GM21717 (cell line): Measurements from ENCODE around the gene AJAP1.

ENCODE experiments used
- ATAC-seq: cut with Tn5 transposase; IDR thresholded peaks from one replicate; pipeline ENCODE4 v1.9.1; 2021; ENCODE audit warnings: mild to moderate bottlenecking, moderate library complexity; ENCODE audit not compliant: unreplicated experiment

The AJAP1 gene

DNA sequence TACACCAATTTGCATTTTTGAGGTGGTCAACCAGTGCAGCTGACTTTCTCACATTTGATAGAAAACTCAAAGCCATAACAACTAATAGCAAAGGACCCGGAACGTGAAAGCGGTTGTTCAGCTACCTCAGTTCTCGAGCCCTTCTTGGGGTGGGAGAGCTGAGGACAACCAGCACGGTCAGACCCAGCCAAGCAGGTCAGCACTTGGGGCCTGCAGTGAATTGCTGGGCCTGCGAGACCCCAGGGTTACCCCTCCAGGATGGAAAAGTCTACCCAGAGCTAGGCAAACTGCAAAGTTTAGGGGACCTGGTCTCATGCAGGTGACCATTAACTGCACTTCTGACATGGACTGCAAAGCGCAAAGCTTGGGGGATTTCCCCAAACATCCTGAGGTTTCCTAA, 23.8 kb upstream of the AJAP1 start:
- ATAC-seq, result no peak

DNA sequence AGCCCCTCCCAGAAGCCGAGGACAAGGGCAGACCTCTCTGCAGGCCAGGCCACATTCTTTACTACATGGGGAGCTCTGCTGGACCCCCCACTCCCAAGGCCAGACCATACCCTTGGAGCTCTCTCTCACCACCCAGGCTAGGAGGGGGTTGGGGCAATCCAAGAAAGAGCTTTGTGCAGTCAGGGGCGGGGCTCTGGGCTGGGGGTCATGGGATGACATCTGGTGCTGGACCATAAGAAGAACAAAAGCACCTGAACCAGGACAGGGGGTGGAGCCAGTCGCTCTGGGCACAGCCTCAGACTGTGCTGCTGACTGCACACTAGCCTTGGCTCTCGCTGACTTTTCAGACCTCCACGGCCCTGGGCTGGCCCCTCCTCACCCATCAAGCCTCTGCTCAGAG, 23.1 kb upstream of the AJAP1 start:
- ATAC-seq, result no peak

DNA sequence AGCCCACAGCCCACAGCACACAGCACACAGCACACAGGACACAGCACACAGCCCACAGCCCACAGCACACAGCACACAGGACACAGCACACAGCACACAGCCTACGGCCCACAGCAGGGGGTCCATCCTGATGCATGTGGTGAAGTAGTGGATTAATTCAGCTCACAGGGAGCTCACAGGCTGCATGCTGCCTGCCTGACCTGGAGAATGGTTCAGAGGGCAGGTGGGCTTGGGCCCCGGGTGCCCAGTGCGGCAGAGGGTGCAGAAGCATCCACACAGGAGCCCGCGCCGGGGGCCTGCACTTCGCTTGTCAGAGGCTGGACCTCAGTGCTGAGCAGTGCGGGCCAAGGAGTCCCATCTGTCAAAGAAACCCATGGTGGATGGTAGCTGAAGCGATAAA, 21.1 kb upstream of the AJAP1 start:
- no peak for ATAC-seq

DNA sequence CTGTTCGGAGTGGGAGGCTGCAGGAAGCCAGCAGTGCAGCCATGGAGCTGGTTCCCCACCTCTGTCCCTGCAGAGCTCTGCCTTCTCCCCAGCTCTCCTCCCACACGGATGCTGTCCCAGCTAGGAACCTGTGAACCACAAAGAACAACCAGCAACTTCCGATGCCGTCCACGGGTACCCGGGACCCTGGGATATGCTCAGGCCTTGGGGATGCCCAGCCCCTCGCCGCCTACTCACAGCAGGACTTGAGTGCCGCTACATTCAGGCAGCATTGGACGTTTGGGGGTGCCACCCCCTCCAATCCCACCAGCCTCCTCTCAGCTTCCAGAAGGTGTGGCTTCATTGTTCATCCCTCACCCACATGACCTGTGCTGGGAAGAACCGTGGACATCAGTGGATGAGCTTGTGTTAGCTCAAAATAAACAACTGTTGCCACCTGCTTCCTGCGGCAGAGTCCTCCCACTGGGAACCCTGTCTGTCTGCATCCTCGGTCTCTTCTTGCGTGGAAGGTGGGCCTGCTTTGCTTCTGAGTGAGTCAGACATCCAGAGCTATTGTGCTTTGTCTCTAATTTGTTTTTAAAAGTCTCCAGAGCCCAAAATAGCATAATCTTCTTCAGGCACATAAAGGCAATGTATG, 20.1 kb upstream of the AJAP1 start:
- ATAC-seq, result no peak

DNA sequence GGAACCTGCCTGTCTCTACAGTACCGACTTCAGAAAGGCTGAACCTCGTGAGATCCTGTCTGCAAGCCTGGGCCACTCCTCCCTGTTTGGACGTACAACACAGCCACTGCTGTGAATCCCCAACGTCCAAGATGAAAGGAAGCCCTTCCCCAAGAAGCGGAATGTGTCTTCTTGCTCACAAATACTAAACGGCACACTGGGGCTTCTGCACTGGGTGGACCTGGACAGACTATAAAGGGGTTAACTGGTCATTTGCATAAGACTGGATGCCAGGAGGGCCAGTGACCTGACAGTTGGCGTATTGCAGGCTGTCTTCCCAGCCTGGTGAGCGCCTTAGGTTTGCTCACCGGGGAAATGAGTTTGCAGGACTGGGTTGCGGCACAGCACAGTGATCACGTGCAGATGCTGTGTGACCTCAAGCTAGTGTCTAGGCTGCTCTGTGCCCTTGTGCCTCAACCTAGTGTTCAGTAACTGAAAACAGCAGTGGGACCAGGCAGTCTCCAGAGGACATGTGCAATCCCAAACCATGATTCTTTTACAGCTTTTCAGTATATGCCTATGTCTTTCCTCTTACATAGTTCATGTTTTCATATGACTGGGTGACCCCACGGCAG, 19.5 kb upstream of the AJAP1 start:
- ATAC-seq, result no peak

DNA sequence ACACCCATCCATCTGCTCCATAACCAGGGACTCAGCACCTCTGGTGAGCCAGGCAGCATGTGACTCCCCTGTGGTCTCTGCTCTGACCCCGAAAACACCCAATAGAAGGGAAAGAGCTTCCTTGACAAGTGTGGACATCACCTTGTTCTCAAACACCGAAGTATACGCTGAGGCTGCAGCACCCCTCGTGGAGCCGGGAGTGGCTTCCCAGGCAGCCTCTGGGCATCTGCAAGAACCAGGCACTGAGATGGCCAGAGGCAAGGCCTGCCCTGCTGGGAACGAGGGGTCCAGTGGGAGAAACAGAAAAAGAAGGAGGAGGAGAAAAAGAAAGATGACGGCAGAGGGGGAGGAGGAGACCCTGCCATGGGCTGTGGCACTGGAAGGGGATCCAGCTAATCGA, 18.2 kb upstream of the AJAP1 start:
- no peak for ATAC-seq

DNA sequence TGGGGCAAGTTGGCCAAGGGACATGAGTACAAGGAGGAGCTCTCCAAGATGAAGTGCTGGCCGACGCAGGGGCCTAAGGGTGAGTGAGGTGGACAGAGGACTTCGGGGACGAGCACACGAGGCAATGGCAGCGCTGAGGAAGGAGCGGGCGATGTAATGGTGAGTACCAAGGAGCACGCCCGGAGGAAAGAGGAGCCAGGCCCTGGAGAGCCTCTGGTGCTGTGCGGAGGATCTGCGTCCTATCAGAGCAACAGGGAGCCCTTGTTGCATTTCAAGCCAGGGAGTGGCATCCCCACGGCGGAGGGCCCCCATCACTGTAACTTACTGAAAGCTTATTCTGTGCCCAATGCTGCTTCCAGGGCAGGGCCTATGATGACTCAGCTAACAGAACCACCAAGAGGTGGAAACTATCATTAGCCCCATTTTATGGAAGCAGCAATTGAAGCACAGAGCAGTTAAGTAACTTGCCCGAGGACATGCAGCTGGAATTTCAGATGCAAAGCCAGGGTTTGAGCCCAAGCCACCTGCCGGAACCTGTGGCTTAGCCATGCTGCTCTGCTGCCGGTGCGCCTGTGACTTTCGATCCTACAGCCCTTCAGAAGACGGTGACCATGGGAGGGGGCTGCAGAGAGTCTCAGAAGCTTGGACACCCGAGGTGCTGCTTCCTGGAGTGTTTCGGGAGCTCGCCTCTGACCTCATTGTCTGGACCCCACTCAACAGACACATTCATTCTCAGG, 17.6 kb upstream of the AJAP1 start:
- ATAC-seq, result no peak

DNA sequence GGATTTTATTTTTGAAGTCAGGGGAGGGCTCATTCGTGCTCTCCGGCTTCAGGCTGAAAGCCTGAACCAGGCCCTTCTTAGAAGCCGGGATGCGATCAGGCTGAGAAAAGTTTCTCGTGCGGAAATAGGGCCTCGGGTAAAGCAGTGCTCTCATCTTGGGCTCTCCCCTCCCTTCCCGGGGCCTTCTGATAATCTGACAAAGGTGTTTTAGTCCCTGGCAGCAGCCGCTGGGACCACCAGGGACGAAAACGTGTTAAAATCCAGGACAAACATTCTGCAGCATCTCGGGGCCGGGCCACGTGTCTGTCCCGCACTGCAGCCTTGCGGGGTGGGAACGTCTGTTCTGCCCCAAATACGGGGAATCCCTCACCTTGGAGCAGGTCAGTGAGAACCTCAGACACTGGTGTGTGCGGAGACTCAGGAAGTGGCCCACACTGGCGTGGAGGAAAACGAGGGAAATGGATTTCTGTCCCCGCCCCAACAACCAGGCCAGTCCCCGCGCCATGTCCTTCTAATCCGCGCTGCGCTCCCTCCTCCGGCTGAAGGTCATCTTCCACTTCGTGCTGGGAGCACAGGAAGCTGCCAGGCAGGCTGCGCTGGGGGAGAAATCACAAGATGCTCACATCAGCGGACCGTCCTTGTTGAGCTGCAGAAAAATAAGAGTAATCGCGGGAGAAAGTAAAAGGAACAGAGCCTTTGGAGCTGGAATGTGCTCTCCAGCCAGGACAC, 16.6 kb upstream of the AJAP1 start:
- no peak for ATAC-seq

DNA sequence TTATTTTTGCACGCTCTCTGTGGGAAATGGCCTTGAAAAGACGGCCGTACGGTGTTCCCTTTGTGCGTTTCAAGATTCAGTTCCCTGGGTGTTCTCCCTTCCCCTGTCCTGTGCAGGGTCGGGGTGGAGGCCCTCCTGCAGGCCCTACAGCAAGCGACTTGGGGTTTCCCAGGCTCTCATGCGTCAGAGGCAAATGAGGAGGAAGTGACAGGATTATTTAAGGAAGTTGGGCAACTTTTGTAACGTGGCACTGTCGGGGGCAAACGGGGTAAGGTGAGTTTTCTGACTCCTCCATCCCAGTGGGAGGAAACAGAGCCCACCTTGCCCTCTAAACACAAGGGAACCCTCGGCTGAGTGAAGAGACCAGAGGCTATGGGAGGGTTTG, 16.1 kb upstream of the AJAP1 start:
- no peak for ATAC-seq

DNA sequence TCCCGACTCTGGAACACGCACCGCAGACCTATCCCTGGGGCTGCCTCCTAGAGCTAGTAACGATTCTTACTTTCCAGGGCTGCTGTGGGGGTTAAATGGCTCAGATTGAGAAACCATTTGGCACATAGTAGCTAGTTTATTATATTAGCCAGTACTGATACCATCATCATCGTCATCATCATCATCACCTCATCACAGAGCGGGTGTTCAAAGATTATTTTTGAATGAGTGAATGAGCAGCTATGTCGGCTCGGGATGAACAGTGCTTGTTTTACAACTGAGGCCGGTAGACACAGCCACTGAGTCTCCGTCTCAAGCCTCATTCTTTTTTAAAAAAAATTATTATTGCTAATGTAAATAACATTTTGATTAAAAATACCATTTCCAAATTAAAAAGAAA, 13.5 kb upstream of the AJAP1 start:
- ATAC-seq, result no peak

DNA sequence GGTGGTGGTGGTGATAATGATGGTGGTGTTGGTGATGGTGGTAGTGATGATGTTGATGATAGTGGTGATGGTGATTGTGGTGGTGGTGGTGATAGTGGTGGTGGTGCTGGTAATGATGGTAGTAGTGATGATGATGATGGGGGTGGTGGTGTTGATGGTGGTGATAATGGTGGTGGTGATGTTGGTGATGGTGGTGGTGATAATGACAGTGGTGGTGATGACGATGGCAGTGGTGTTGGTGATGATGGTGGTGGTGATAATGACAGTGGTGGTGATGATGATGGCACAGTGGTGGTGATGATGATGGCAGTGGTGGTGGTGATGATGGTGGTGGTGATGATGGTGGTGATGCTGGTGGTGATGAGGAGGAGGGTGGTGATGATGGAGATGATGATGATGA, 7.0 kb upstream of the AJAP1 start:
- ATAC-seq, result no peak

DNA sequence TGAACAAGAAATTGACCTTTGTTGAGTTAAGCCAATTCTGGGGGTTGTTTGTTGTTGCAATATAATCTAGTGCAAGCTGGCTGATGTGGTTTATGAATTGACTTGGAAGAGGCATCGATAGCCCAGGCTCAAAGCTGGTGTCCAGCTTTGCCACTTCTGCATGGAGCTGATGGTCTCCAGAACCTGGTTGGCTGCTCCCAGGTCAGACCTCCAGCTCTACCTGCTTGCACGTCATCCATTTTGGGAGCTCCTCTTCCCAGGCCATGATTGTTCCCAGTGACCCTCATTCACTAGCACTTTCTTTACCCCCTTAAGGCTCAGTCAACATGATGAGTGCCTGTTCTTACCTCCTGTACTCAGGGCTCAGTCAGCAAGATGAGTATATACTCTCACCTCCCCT, 5.8 kb upstream of the AJAP1 start:
- ATAC-seq, result no peak

DNA sequence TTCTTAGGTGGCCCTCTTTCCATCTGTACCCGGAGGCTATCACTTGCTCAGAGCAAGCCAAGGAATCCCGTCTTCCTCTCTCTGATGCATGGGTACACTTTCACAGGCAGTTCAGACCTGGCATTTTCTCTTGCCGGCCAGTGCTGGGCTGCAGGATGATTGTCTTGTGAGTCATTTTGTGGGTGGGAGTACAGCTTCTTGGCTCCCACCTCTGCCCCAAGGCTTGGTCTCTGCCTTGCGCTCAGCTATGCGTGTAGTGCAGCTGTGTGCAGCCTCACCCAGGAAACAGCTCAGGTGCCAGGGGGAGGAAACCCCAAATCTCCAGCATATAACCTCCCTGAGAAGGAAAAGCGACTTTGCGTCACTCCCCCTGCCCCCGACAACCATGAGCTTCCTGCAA, 3.9 kb upstream of the AJAP1 start:
- ATAC-seq, result no peak

DNA sequence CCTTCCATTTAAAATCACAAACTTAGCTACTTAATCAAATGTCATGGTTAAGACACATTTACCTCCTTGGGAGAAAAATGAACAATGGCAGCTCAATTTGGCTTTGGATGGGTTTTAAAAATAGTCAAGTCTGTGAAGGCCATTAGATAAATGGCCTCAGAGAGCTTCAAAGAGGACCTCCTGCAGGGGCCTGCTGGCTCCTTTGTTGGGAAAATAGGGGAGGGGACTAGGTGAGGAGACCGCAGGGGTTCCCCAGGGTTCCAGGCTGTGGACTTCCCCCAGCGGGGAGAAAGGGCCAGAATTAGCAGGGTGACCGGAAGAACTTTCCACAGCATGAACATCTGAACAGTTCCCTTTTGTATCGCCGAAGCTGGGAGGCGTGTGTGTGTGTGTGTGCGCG, 3.4 kb upstream of the AJAP1 start:
- ATAC-seq, result no peak

DNA sequence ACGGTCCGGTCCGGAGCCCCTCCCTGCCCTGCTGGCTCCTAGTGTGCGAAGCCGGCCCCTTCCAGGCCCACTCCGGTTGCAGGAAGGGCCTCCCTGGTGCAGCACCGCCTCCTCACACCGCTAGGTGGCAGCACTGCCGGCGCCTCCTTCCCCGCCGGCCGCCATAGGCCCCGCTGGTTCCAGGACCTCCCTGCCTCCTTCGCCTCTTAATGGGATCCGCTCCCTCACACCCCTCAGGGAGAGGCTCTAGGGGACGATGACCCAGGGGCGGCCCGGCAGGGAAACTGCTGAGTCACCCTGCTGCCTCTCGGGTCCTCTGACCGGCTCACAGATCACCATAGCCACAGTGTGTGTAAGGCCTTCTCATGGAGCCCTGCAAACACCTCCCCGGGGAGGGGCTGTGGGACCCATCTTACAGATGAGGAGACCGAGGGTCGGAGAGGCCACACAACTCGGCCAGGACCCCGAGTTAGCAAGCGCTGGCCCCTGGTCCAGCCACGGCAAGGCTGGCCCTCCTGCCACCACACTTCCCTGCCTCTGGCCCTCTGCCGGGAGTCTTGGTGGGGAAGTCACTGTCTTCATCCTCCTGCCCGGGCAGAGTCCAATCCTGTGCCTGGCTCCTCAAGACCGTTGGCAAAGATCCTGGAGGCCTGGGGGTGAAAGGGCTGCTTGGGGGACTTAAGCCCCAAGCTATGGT, 1.6 kb upstream of the AJAP1 start:
- ATAC-seq, result no peak

DNA sequence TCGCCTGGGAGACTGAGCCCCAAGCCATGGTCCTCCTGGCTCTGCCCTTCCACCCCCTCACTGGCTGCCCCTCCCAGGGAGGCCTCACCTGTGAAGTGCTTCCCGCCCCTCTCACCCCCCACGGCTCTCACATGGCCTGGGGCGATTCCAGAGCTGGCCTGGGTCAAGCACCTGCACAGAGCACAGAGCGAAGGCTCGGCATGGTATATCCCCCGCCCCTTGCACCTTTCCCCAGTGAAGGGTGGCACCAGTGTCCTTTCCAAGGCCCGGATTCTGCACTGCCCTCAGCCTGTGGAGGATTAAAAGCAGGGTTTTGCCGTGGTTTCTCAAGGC, 1.1 kb upstream of the AJAP1 start:
- no peak for ATAC-seq

DNA sequence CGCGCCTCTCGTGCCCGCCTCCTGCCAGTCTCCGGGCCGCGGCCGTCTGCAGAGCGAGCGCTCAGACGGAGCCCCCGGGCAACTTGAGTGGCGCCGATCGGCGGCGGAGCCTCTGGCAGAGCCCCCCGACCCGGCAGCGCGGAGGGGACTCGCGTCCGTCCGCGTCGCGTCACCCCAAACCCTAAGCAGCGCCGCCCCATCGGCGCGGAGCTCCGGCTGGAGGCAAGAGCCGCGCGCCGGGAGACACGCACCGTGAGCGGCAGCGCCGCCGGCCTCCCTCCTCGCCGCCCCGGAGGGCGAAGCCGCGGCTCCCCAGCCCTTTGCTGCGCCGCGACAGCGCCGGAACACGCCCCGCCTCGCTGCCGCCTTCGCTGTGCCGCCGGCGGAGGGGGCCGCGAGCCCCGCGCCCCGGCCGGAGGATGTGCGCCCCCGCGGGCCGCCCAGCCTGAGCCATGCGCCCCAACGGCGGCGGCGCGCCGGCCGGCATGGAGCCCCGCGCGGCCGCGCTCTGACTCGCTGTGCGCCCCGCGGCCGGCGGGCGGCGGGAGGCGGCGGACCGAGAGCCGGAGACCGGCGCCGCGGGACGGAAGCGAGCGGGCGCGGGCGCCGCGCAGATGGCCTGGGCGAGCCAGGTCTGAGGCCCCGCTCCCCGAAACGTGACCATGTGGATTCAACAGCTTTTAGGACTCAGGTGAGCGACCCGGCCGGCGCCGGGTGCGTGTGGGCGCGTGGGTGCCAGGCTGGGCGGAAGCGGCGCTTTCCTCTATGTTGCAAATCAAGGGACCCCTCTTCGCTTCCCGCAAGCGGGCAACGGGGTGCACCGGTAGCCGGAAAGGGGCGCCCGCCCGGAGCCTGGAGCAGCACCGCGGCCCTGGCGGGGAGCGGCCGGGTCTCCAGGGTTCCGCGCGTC, 610 bp downstream of the AJAP1 start:
- no peak for ATAC-seq

DNA sequence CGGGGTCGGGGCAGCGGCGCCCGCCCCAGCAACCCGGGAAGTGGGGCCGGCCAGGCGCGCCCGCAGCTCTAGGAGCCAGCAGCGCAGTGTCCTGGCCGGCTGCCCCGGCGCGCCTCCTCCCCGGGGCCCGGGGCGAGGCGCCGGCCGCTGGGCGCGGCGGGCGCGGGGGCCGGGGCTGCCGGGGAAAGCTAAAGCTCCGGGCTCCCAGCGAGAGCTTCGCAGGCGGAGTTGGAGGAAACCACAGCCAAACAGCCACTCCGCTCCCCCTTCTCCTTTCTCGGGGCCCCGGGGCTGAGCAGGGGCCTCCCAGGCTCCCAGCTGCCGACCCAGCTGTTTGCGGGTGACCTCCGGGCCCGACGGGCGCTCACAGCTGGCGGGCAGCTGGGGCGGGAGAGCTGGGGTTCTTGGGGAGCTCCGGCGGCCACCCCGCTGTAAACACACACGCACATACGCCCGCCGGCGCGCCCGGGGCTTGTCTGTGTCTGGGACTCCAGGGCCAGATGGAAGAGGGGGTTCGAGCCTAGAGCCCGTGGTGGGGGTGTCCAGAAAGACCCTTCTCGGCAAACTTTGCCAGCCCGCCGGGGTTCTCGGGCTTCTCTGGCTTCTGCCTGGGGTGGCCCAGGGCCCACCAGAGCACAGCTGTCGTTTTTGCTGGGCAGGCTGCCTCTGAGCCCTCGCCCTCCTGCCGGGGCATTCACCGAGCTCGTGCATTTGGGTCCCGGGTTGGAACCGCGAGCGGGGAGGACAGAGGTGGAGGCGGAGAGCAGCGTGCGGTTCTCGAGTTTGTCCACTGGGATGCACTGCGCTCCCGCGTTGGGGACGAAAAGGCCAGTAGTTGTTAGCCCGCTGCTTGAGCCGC, 1.5 kb downstream of the AJAP1 start:
- no peak for ATAC-seq

DNA sequence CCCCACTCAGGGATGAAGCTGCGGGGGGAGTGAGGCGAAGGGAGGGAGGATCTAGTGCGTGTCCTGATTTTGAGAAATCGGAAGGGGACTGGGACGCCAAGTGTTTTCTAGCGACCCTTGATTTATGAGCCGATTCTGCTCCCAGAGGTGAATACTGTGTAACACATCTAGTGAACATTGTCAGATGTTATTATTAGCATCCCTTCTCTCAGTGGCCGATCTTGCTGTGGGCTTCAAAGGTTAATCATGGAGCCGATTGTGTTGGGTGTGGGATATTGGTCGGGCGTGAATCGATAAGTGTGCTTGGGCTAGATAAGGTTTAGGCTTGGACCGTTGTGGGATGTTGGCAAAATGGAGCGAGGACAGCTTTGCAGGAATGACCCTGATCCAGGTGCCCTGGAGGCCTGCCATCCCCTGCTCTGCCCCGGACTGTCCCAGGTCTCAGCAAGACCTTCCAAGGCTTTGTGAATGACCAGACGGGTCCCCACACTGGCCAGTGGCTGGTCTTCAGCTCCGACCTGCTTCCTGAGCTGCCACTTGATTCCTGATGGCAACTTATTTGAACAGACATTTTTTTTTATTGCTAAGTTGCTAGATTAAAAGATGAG, 2.2 kb downstream of the AJAP1 start:
- no peak for ATAC-seq
